ENCODE results near the gene INPP5D. TPM values are rescaled to one million over a fixed set of nuclear protein-coding genes. Genes with fewer than 3 reads are reported as not detected.

Gene INPP5D
- total RNA-seq, 1 experiment from 2014 or later, result 12.7 TPM

GRCh38 chr2:233081731-233082221, 21.6 kb downstream of the INPP5D start:
- Histone ChIP-seq H3T11ph (ENCODE audit: low read length) (no peak overlapping the region), H3K79me1 (ENCODE audit: insufficient read depth, low read depth, low read length, poor library complexity, severe bottlenecking) (no peaks in the 10 kb centered on the region), H3K23me2 (ENCODE audit: insufficient read length, low read depth, low read length, poor library complexity, severe bottlenecking) (no peaks in the 10 kb centered on the region), H4K20me1 (ENCODE audit: control insufficient read depth, insufficient read depth, insufficient read length) (no peaks in the 10 kb centered on the region), H3K79me2 (ENCODE audit: insufficient read depth, low read length) (no peaks in the 10 kb centered on the region), H2AFZ (ENCODE audit: low read length) (no peak overlapping the region), H3K18ac (ENCODE audit: insufficient read length, low read depth, low read length) (no peak overlapping the region), H3K9ac (ENCODE audit: extremely low read depth, insufficient read length, low read length) (no peak overlapping the region), H2BK120ac (ENCODE audit: low read depth, low read length, poor library complexity, severe bottlenecking) (no peak overlapping the region), H3K14ac (ENCODE audit: insufficient read depth, low read length) (no peak overlapping the region; the same call in 1 of the 2 replicates), H2AK5ac (ENCODE audit: insufficient read length, low read length) (no peak overlapping the region), H3K4me1 (ENCODE audit: insufficient read depth, low read length) (no peaks in the 10 kb centered on the region), H3K27ac (ENCODE audit: insufficient read length, low read depth, low read length) (no peak overlapping the region), H3K23ac (ENCODE audit: insufficient read length, low read depth, low read length) (no peak overlapping the region), H2BK12ac (ENCODE audit: insufficient read length, low read depth, low read length) (no peak overlapping the region), H3K4me2 (ENCODE audit: insufficient read depth, insufficient read length, low read length) (no peak overlapping the region), H2BK15ac (ENCODE audit: low read depth, low read length) (no peak overlapping the region), H4K91ac (ENCODE audit: insufficient read length, low read depth, low read length) (no peak overlapping the region), H3K9me3 (ENCODE audit: control insufficient read depth, low read depth, low read length) (no peaks in the 10 kb centered on the region), H4K5ac (ENCODE audit: insufficient read length, low read depth, low read length) (no peak overlapping the region), H3K56ac (ENCODE audit: insufficient read length, low read depth, low read length) (no peak overlapping the region), H3K4ac (ENCODE audit: low read depth, low read length) (no peak overlapping the region), H3K27me3 (ENCODE audit: insufficient read depth, low read length) (no peaks in the 10 kb centered on the region), H2BK20ac (ENCODE audit: low read depth, low read length, poor library complexity, severe bottlenecking) (no peak overlapping the region), H2BK5ac (ENCODE audit: insufficient read length, low read length) (no peak overlapping the region), H4K8ac (replicated peaks; ENCODE audit: insufficient read length, low read depth, low read length) (no peak overlapping the region)
- Mint-ChIP-seq H3K27ac (peak overlapping the region in 1 of 3 experiments; percentile 52; a peak in 1 of 7 replicates), H3K4me3 (no peak overlapping the region), H3K9me3 (no peaks in the 10 kb centered on the region), H3K27me3 (ENCODE audit: low read depth) (peaks cover 2% of the 10 kb centered on the region; the same call in 1 of the 2 replicates), H3K36me3 (ENCODE audit: insufficient read depth in 1 of 3, low read depth in 3 of 3) (no peaks in the 10 kb centered on the region), H3K4me1 (peaks cover 26 to 36% of the 10 kb centered on the region in 2 experiments)
- WGBS (ENCODE audit: extremely low coverage, insufficient read length, low lambda C conversion rate), result no CpG with 5 or more reads among the region's 13 CpGs
- DNase-seq, result no peak
- no peak for TF ChIP-seq CTCF (conservative IDR thresholded peaks at IDR 0.05)
